NCI-H2227 (cell line): ENCODE results near the gene TMEM141.
"Not testable (repeated sequence)": the region's sequence is repeated elsewhere in the genome, so short reads cannot be mapped to it uniquely, and the experiment has no call there.

ENCODE experiments used
- DNase-seq: peaks from one replicate; lab custom pipeline; 2025; ENCODE audit not compliant: unreplicated experiment; lab: John Stamatoyannopoulos, UW

Gene TMEM141

GRCh38 chr9:136755302-136756133 lies 35.6 kb upstream of the TMEM141 start:
- not testable (repeated sequence) for DNase-seq

DNA sequence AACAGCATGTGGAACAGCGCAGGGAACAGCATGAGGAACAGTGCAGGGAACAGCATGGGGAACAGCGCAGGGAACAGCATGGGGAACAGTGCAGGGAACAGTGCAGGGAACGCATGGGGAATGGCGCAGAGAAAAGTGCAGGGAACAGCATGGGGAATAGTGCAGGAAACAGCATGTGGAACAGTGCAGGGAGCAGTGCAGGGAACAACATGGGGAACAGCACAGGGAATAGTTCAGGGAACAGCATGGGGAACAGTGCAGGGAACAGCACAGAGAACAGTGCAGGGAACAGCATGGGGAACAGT lies 35.1 kb upstream of the TMEM141 start:
- no peak for DNase-seq

DNA sequence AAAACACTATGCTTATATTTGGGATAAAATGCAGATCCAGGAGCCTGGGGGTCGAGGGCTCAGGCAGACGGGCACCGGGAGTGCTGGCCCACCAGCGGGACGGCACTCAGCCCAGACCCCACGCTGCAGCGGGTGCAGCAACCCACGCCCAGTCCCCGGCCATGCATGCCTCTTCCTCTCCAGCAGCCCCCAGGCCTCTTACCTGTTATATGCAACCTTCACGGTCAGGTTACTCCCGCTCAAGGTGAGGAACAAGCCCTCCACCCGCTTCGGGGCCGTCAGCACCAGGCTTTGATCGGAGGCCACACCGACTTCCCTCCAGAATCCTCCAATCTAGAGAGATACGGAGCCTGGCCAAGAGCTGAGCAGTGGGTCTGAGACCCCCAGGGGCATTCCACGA lies 34.3 kb upstream of the TMEM141 start:
- DNase-seq: no peak

GRCh38 chr9:136757328-136757727 lies 33.8 kb upstream of the TMEM141 start:
- DNase-seq: no peak

- DNase-seq: no peak
Observed at GRCh38 chr9:136757751-136758140, 33.4 kb upstream of the TMEM141 start.

DNA sequence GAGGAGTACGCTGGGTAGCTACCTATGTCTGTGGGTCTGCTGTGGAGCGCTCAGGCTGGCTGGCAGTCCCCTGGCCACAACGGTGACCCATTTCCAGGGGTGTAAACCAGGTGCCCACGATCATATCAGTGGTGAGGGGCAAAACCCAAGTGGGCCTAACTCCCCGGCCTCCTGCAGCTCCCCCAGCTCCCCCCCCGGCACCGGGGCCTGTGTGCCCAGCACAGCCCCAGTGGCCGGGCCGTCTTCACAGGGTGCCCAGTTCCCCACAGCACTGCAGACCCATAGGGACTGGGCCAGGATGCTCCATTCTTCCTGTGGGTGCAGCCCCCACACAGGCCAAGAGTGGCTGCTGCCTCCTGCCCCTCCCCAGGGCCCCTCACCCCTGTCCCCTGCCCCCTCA lies 32.1 kb upstream of the TMEM141 start:
- DNase-seq: no peak

GRCh38 chr9:136759436-136760325 lies 31.5 kb upstream of the TMEM141 start:
- no peak for DNase-seq

GRCh38 chr9:136760424-136760823 lies 30.7 kb upstream of the TMEM141 start:
- no peak for DNase-seq

DNA sequence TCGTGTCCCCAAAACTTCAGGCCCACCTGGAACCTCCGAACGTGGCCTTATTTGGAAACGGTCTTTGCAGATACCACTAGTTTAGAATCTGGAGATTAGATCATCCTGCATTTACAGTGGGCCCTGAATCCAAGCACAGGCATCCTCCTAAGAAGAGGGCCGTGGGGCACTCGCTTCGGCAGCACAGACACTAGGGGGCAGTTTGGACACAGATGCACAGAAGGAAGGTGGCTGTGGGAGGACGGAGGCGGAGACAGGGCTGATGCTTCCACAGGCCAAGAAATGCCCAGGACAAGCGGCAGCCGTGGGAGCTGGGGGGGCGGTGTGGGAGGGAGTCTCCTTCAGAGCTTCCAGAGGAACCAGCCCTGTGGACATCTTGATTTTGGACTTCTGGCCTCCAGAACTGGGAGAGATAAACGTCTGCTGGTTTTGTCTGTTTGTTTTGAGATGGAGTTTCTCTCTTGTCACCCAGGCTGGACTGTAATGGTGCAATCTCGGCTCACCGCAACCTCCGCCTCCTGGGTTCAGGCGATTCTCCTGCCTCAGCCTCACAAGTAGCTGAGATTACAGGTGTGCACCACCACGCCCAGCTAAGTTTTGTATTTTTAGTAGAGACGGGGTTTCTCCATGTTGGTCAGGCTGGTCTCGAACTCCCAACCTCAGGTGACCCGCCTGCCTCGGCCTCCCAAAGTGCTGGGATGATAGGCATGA lies 30.2 kb upstream of the TMEM141 start:
- DNase-seq: peak; percentile 26

DNA sequence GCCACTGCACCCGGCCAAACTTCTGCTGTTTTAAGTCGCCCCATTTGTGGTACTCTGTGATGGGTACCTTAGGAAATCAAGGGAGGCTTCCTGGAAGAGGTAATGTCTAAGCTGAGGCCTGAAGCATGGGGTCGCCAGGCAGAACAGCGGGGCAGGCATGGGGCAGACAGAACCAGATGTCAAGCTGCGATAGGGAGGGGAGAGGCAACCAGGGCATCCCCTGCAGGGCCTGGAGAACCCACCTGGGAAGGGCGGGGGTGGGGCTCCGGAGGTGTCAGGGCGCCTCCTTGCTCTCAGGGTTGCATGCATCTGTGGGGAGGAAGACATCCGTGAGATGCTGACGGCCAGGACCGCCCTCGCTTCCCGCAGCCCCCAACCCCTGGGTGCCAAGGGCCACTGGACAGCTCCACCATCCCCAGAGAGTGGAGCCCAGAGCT lies 29.6 kb upstream of the TMEM141 start:
- no peak for DNase-seq

GRCh38 chr9:136762221-136762691 lies 28.9 kb upstream of the TMEM141 start:
- DNase-seq: no peak

DNA sequence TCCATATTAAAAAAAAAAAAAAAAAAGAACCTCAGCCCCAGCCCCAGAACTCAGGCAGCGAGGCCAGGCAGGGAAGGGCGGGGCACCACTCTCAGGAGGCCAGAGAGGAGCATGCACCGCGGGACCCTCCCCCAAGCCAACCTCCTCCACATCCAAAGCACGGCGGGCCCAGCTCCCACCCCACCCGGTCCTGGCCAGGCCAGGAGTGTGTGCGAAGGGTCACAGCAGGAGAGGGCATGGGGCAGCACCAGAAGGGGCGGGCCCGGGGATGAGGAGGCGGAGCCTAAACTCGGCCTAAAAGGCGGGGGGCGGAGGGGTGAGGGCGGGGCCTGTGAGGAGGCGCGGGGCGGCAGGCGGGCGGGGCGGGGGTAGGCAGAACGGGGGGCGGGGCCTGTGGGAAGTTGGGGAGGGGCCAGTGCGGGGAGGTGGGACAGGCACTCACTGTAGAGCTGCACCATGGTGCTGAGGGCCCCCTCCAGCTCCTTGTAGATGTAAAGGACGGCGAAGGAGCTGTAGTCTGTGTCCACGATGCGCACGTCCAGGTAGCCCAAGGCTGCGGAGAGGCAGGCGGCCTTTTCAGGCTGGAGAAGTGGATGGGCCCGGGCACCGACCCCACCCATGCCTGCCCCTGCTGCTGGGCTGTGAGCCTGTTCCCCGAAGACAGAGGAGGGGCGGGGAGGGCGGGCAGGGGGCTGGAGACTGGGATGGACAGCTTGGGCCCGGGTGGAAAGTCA lies 28.1 kb upstream of the TMEM141 start:
- no peak for DNase-seq

- DNase-seq: no peak
Observed at GRCh38 chr9:136763649-136764035, 27.5 kb upstream of the TMEM141 start.

DNA sequence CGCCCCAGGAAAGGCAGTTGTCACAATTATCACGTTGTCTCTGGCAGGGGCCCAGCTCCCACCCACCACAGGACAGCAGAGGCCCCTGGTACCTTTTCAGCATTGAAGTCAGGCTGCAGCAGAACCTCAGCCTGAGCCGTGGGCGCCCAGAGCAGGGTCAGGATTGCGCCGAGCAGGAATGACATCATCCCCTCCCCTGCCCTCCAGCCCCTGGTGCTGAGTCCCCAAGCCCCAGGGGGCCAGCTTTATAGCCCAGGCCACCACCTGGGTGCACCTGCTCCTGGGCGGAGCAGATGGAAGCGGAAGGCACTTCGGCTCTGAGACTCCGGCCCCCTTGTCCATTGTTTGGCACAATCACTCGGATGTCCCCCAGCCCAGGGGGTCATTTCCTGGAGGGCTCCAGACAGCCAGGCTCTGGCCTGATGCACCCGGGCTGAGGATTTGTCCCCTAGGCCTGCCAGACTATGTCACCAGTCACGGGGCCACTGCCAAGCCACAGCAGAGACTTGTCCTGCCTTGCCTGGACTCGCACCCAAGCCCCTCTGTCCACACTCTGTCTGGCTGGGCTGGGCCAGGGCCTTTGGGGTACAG lies 26.7 kb upstream of the TMEM141 start, which contains the start of gene LCN15:
TSS of gene LCN15 (minus strand) at position 218 of the 591 bp plus-strand sequence. CDS start at position 188, 30 bp downstream.
- DNase-seq: no peak

GRCh38 chr9:136765041-136765440 lies 26.1 kb upstream of the TMEM141 start:
- DNase-seq: no peak

GRCh38 chr9:136765745-136766409 lies 25.3 kb upstream of the TMEM141 start:
- not testable (repeated sequence) for DNase-seq

DNA sequence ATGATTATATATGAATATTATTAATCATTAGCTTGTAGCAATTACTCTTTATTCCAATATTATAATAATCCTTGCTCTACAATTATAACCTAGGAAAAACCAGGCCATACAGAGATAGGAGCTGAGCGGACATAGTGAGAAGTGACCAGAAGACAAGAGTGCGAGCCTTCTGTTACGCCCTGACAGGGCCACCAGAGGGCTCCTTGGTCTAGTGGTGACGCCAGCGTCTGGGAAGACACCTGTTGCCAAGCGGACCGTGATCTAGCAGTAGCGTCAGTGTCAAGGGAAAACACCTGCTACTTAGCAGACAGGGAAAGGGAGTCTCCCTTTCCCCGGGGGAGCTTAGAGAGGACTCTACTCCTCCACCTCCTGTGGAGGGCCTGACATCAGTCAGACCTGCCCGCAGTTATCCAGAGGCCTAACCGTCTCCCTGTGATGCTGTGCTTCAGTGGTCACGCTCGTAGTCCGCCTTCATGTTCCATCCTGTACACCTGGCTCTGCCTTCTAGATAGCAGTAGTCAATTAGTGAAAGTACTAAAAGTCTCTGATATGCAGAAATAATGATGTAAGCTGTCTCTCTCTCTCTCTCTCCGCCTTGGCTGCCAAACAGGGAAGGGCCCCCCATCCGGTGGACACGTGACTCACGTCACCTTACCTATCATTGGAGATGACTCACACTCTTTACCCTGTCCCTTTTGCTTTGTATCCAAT lies 24.6 kb upstream of the TMEM141 start:
- peak; percentile 45 for DNase-seq

GRCh38 chr9:136769710-136770191 lies 21.4 kb upstream of the TMEM141 start:
- DNase-seq: no peak

DNA sequence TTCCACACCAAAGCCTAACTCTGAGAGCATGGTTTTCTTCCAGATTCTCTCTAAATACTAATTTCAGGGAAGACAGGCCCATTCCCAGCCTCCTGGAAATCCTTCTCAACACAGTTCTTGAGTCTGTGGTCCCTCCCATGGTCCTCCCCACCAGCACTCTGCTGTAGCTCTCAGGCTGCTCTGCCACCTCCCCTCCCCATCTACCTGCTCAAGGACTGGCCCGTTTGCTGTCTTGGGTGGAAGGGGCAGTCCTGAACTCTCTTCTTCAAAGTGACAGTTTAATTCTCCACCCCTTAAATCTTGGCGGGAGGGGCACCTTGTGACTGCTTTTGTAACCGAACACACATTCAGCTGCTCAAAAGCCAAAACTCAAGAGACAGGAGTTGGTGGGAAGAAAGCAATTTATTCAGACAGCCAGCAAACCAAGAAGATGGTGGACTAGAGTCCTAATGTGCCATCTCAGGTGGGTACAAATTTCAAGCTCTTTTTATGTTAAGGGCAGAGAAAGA lies 19.2 kb upstream of the TMEM141 start:
- DNase-seq: no peak
